ENCODE data around the gene NAV2. TPM values are rescaled to one million over a fixed set of nuclear protein-coding genes. Genes with fewer than 3 reads are reported as not detected.
"Not testable (repeated sequence)": the region's sequence is repeated elsewhere in the genome, so short reads cannot be mapped to it uniquely, and the experiment has no call there.

NAV2 gene
- total RNA-seq, 1 experiment from 2014 or later = 22.7 TPM

- TF ChIP-seq REST (IDR thresholded peaks at IDR 0.05; ENCODE audit: insufficient read depth in 1 of 2, low read depth in 2 of 2, low read length in 1 of 2) (no peak), CTCF (IDR thresholded peaks at IDR 0.05) (no peak), POLR2AphosphoS5 (IDR thresholded peaks at IDR 0.05; ENCODE audit: low read depth, low read length) (no peak), SIN3A (IDR thresholded peaks at IDR 0.05; ENCODE audit: borderline replicate concordance, insufficient read depth, low read depth, low read length) (no peak), TCF7L2 (IDR thresholded peaks at IDR 0.05; ENCODE audit: low read depth, low read length) (no peak)
- CTCF ChIA-PET = no interaction called here
- no peak for DNase-seq (ENCODE audit: low read depth, low spot score)
- BruUV-seq (replicated peaks) = no TSS peak
- H3K36me3 ChIP-seq (ENCODE audit: control insufficient read depth, insufficient read depth, low read length) = no peaks in the 10 kb centered on the region
- H3K4me3 ChIP-seq (ENCODE audit: low read depth in 2 of 2, low read length in 2 of 2) = no peak overlapping the region
- no peak for ATAC-seq
- no peaks in the 10 kb centered on the region for H3K27me3 ChIP-seq (ENCODE audit: control insufficient read depth, insufficient read depth, low read length)
- POLR2A ChIA-PET = no interaction called here
- intact Hi-C loops (cut with micrococcal nuclease; ENCODE audit: unreplicated experiment) (no loop called here), in situ Hi-C loops (cut with HindIII; ENCODE audit: low pct_unique_long_range_greater_than_20kb, low sequenced_read_pairs) (no loop called here)
- H3K27ac ChIP-seq (ENCODE audit: low read length) = no peak overlapping the region
- H3K9me3 ChIP-seq (ENCODE audit: control insufficient read depth, insufficient read depth, low read depth, low read length) = no peaks in the 10 kb centered on the region
- no peaks in the 10 kb centered on the region for H3K4me1 ChIP-seq (ENCODE audit: control insufficient read depth, insufficient read depth, low read length)
These were observed 247.0 kb downstream of the NAV2 start for GRCh38 chr11:19959648-19960059.

- H3K36me3 ChIP-seq (ENCODE audit: control insufficient read depth, insufficient read depth, low read length); intact Hi-C loops (cut with micrococcal nuclease; ENCODE audit: unreplicated experiment); DNase-seq (ENCODE audit: low read depth, low spot score); H3K4me3 ChIP-seq (ENCODE audit: low read depth in 2 of 2, low read length in 2 of 2); H3K27ac ChIP-seq (ENCODE audit: low read length); H3K9me3 ChIP-seq (ENCODE audit: control insufficient read depth, insufficient read depth, low read depth, low read length); H3K27me3 ChIP-seq (ENCODE audit: control insufficient read depth, insufficient read depth, low read length); POLR2A ChIA-PET; in situ Hi-C loops (cut with HindIII; ENCODE audit: low pct_unique_long_range_greater_than_20kb, low sequenced_read_pairs); BruUV-seq (replicated peaks); ATAC-seq; H3K4me1 ChIP-seq (ENCODE audit: control insufficient read depth, insufficient read depth, low read length); CTCF ChIA-PET: not testable (repeated sequence)
These were observed 247.8 kb downstream of the NAV2 start for GRCh38 chr11:19960410-19960809.

- intact Hi-C loops (cut with micrococcal nuclease; ENCODE audit: unreplicated experiment) = no loop called here
- H3K36me3 ChIP-seq (ENCODE audit: control insufficient read depth, insufficient read depth, low read length) = no peaks in the 10 kb centered on the region
- ChIA-PET POLR2A (no interaction called here), CTCF (interaction anchor here (0.6 kb wide), 1 partner anchor 58 kb away, joined by 4 read pairs; no protein-coding TSS in a partner anchor)
- BruUV-seq (replicated peaks) = no TSS peak
- no peaks in the 10 kb centered on the region for H3K4me1 ChIP-seq (ENCODE audit: control insufficient read depth, insufficient read depth, low read length)
- ATAC-seq = no peak
- no peak overlapping the region for H3K27ac ChIP-seq (ENCODE audit: low read length)
- DNase-seq (ENCODE audit: low read depth, low spot score) = no peak
- no peak for TF ChIP-seq CTCF (IDR thresholded peaks at IDR 0.05)
- no peak for TF ChIP-seq TCF7L2 (IDR thresholded peaks at IDR 0.05; ENCODE audit: low read depth, low read length)
- no peak for TF ChIP-seq POLR2AphosphoS5 (IDR thresholded peaks at IDR 0.05; ENCODE audit: low read depth, low read length)
- H3K4me3 ChIP-seq (ENCODE audit: low read depth in 2 of 2, low read length in 2 of 2) = no peak overlapping the region
- in situ Hi-C loops (cut with HindIII; ENCODE audit: low pct_unique_long_range_greater_than_20kb, low sequenced_read_pairs) = no loop called here
- no peaks in the 10 kb centered on the region for H3K9me3 ChIP-seq (ENCODE audit: control insufficient read depth, insufficient read depth, low read depth, low read length)
- no peaks in the 10 kb centered on the region for H3K27me3 ChIP-seq (ENCODE audit: control insufficient read depth, insufficient read depth, low read length)
These were observed 248.6 kb downstream of the NAV2 start for GRCh38 chr11:19961225-19961624.
